Stimulated activated naive B cell treated with anti-CD40 and anti-IgM and Interleukin-4, amounts not matched to agents 10 μg/mL and 1 μg/mL and 100 μg/mL, for 72 hours (primary cell): ENCODE measurements around the gene CDHR1.
"Not testable (repeated sequence)": the region's sequence is repeated elsewhere in the genome, so short reads cannot be mapped to it uniquely, and the experiment has no call there.

Source experiments
- ATAC-seq, 2 donors: fragments of 150-1000 bp; cut with Tn5 transposase; replicated peaks; 2 replicates each; pipeline ENCODE4 v1.10.0; 2021; ENCODE audit warnings: moderate library complexity in 1 of 2
- DNase-seq: peaks from one replicate; pipeline ENCODE4 v3.0.0; 2021
- H3K27ac Mint-ChIP-seq: one replicate; pipeline ENCODE4 v1.8.0; 2022; ENCODE audit warnings: mild to moderate bottlenecking, mixed read lengths
- H3K27me3 Mint-ChIP-seq, 2 donors: one replicate each; pipeline ENCODE4 v1.8.0; 2022; ENCODE audit warnings: mixed read lengths in 2 of 2
- H3K36me3 Mint-ChIP-seq, 2 donors: one replicate each; pipeline ENCODE4 v1.8.0; 2022; ENCODE audit warnings: mixed read lengths in 2 of 2, mild to moderate bottlenecking in 1 of 2
- H3K4me1 Mint-ChIP-seq, 2 donors: one replicate each; pipeline ENCODE4 v1.8.0; 2022; ENCODE audit warnings: mixed read lengths in 2 of 2, mild to moderate bottlenecking in 1 of 2
- H3K4me3 Mint-ChIP-seq, 2 donors: one replicate each; pipeline ENCODE4 v1.8.0; 2022; ENCODE audit warnings: mild to moderate bottlenecking in 2 of 2, mixed read lengths in 2 of 2, moderate library complexity in 1 of 2
- H3K9me3 Mint-ChIP-seq, 2 donors: one replicate each; pipeline ENCODE4 v1.8.0; 2022; ENCODE audit warnings: mixed read lengths in 2 of 2, mild to moderate bottlenecking in 1 of 2

CDHR1 gene

GRCh38 chr10:84166620-84167288, 27.6 kb upstream of the CDHR1 start:
- Mint-ChIP-seq H3K4me1 (peaks cover 28 to 46% of the 10 kb centered on the region in 2 donors), H3K9me3 (peaks cover 0 to 7% of the 10 kb centered on the region in 2 donors), H3K27me3 (peaks cover 14 to 28% of the 10 kb centered on the region in 2 donors), H3K36me3 (peaks cover 31 to 42% of the 10 kb centered on the region in 2 donors), H3K27ac (peak overlapping the region; percentile 89), H3K4me3 (peak overlapping the region; percentile 47 to 74)
- DNase-seq, result no peak
- peak; percentile 76 to 79 for ATAC-seq

- DNase-seq (peak; percentile 57), ATAC-seq (peak; percentile 55 to 64)
- peaks cover 14 to 28% of the 10 kb centered on the region in 2 donors for H3K27me3 Mint-ChIP-seq
- peak overlapping the region; percentile 89 for H3K27ac Mint-ChIP-seq
- peaks cover 31 to 51% of the 10 kb centered on the region in 2 donors for H3K4me1 Mint-ChIP-seq
- peak overlapping the region; percentile 47 to 74 for H3K4me3 Mint-ChIP-seq
- not testable (repeated sequence) for H3K9me3 Mint-ChIP-seq
- H3K36me3 Mint-ChIP-seq, result peaks cover 31 to 44% of the 10 kb centered on the region in 2 donors
Observed at GRCh38 chr10:84167289-84167653, 27.1 kb upstream of the CDHR1 start.

- not testable (repeated sequence) for ATAC-seq, H3K9me3 Mint-ChIP-seq, DNase-seq
- Mint-ChIP-seq H3K27ac (peak overlapping the region; percentile 5), H3K36me3 (peaks cover 31 to 43% of the 10 kb centered on the region in 2 donors), H3K27me3 (peaks cover 8 to 23% of the 10 kb centered on the region in 2 donors), H3K4me3 (peak overlapping the region in 1 of 2 donors; percentile 21), H3K4me1 (peaks cover 37 to 61% of the 10 kb centered on the region in 2 donors)
Observed at GRCh38 chr10:84168382-84168781, 26.0 kb upstream of the CDHR1 start.

GRCh38 chr10:84171237-84171636, 23.1 kb upstream of the CDHR1 start:
- peak overlapping the region; percentile 87 to 88 for H3K4me3 Mint-ChIP-seq

GRCh38 chr10:84171700-84172466, 22.5 kb upstream of the CDHR1 start:
- Mint-ChIP-seq H3K27ac (peak overlapping the region; percentile 98), H3K36me3 (peaks cover 18 to 19% of the 10 kb centered on the region in 2 donors), H3K4me1 (peaks cover 23 to 40% of the 10 kb centered on the region in 2 donors), H3K4me3 (peak overlapping the region; percentile 87 to 88)
- peak; percentile 68 for DNase-seq
- not testable (repeated sequence) for H3K27me3 Mint-ChIP-seq, H3K9me3 Mint-ChIP-seq
- ATAC-seq, result peak; percentile 52 to 60

More at GRCh38 chr10:84171237-84171636, 23.1 kb upstream of the CDHR1 start:
- Mint-ChIP-seq H3K36me3 (peaks cover 24% of the 10 kb centered on the region in 2 donors), H3K4me1 (peaks cover 24 to 41% of the 10 kb centered on the region in 2 donors), H3K27ac (peak overlapping the region; percentile 98)
- not testable (repeated sequence) for H3K27me3 Mint-ChIP-seq, H3K9me3 Mint-ChIP-seq, ATAC-seq, DNase-seq

- Mint-ChIP-seq H3K9me3 (peaks cover 0 to 2% of the 10 kb centered on the region in 2 donors), H3K4me3 (peak overlapping the region in 1 of 2 donors; percentile 88), H3K36me3 (peaks cover 13 to 14% of the 10 kb centered on the region in 2 donors), H3K27ac (peak overlapping the region; percentile 98), H3K27me3 (no peaks in the 10 kb centered on the region), H3K4me1 (peaks cover 25 to 33% of the 10 kb centered on the region in 2 donors)
- DNase-seq, result no peak
- ATAC-seq, result peak; percentile 80 to 81
Observed at GRCh38 chr10:84172467-84173356, 21.6 kb upstream of the CDHR1 start.

- Mint-ChIP-seq H3K27me3 (no peaks in the 10 kb centered on the region), H3K4me1 (peaks cover 25 to 29% of the 10 kb centered on the region in 2 donors), H3K36me3 (peaks cover 9 to 14% of the 10 kb centered on the region in 2 donors), H3K27ac (peak within 1 kb of the TSS; percentile 98), H3K9me3 (peaks cover 0 to 2% of the 10 kb centered on the region in 2 donors), H3K4me3 (peak within 1 kb of the TSS in 1 of 2 donors; percentile 88)
- DNase-seq (no peak), ATAC-seq (peak; percentile 6 to 21)
Observed at GRCh38 chr10:84173501-84173929, 20.8 kb upstream of the CDHR1 start, which contains the start of gene GPR15LG. GPR15LG (plus strand) TSS chr10:84173801; CDS start chr10:84173852, 51 bp downstream.

GRCh38 chr10:84175436-84175835, 18.9 kb upstream of the CDHR1 start:
- Mint-ChIP-seq H3K36me3 (peaks cover 5 to 14% of the 10 kb centered on the region in 2 donors), H3K27me3 (no peaks in the 10 kb centered on the region), H3K4me3 (no peak overlapping the region), H3K27ac (no peak overlapping the region), H3K4me1 (peaks cover 25 to 29% of the 10 kb centered on the region in 2 donors), H3K9me3 (peaks cover 0 to 2% of the 10 kb centered on the region in 2 donors)
- no peak for ATAC-seq
- no peak for DNase-seq

- no peak overlapping the region for H3K27ac Mint-ChIP-seq
- no peaks in the 10 kb centered on the region for H3K27me3 Mint-ChIP-seq
- H3K4me3 Mint-ChIP-seq, result no peak overlapping the region
- peaks cover 0 to 2% of the 10 kb centered on the region in 2 donors for H3K9me3 Mint-ChIP-seq
- ATAC-seq, result no peak
- peaks cover under 1 to 5% of the 10 kb centered on the region in 2 donors for H3K36me3 Mint-ChIP-seq
- peaks cover 23 to 25% of the 10 kb centered on the region in 2 donors for H3K4me1 Mint-ChIP-seq
- no peak for DNase-seq
Observed at GRCh38 chr10:84176351-84176750, 18.0 kb upstream of the CDHR1 start.

- Mint-ChIP-seq H3K36me3 (no peaks in the 10 kb centered on the region), H3K27me3 (no peaks in the 10 kb centered on the region), H3K9me3 (no peaks in the 10 kb centered on the region), H3K4me1 (peaks cover 18 to 19% of the 10 kb centered on the region in 2 donors), H3K27ac (no peak overlapping the region), H3K4me3 (no peak overlapping the region)
- no peak for DNase-seq
- ATAC-seq, result no peak
Observed at GRCh38 chr10:84176836-84177474, 17.4 kb upstream of the CDHR1 start.

- peaks cover 12 to 13% of the 10 kb centered on the region in 2 donors for H3K4me1 Mint-ChIP-seq
- peak; percentile 45 to 55 for ATAC-seq
- no peaks in the 10 kb centered on the region for H3K36me3 Mint-ChIP-seq
- H3K27ac Mint-ChIP-seq, result no peak overlapping the region
- H3K4me3 Mint-ChIP-seq, result no peak overlapping the region
- H3K9me3 Mint-ChIP-seq, result no peaks in the 10 kb centered on the region
- no peak for DNase-seq
- peaks cover 2 to 3% of the 10 kb centered on the region in 2 donors for H3K27me3 Mint-ChIP-seq
Observed at GRCh38 chr10:84177541-84178141, 16.7 kb upstream of the CDHR1 start.

- Mint-ChIP-seq H3K27me3 (peaks cover 4 to 6% of the 10 kb centered on the region in 2 donors), H3K4me3 (no peak overlapping the region), H3K27ac (no peak overlapping the region), H3K4me1 (peaks cover 7 to 8% of the 10 kb centered on the region in 2 donors), H3K36me3 (no peaks in the 10 kb centered on the region), H3K9me3 (no peaks in the 10 kb centered on the region)
- ATAC-seq, result no peak
- DNase-seq, result no peak
Observed at GRCh38 chr10:84178160-84178609, 16.2 kb upstream of the CDHR1 start.
